NB4 (cell line): ENCODE results near the gene MRPL28.

Experiments
- MYC ChIP-seq: IDR thresholded peaks from 2 replicates; pipeline ENCODE4 v1.6.1; 2011; ENCODE audit warnings: low read depth, low read length
- POLR2A ChIP-seq: IDR thresholded peaks from 2 replicates; pipeline ENCODE4 v1.6.1; 2011; ENCODE audit warnings: mild to moderate bottlenecking; ENCODE audit not compliant: insufficient read length; ENCODE audit errors: extremely low read depth

DNA sequence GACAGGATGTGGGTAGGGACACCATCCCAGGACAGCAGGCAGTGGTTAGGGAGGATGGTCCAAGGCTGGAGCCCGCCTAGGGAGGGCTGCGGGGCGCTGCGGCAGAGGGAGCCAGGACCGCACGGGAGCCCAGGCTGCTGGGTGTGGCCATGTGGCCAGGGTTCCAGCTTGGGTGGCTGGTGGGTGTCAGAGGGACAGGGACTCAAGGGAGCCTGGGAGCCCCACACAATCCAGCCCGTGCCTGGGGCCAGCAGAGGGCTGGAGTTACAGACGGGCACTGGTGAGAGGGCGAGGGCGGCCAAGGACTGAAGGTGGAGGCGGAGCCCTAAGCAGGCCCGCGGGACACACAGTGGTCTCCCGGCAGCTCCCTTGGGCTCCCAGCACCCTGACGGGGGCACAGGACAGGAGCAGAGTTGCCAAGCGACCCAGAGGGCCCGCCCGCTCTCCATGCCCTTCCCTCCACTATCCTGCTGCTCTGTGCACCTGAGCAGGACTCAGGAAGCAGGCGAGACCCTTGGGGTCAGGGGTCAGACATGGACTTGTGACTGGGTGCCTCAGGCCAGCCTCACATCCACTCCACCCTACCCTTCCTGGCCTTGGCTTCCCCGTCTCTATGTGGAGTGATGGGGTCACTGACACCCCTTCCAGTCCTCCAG, 7.1 kb downstream of the MRPL28 start:
- TF ChIP-seq POLR2A (no peak), MYC (no peak)
